Astrocyte (in vitro differentiated cells and primary cell): ENCODE results near the gene PKDCC. TPM values are rescaled to one million over a fixed set of nuclear protein-coding genes. Genes with fewer than 3 reads are reported as not detected.

Source experiments
- DNase-seq: peaks from one replicate; pipeline ENCODE4 v3.0.0-alpha.2; 2010; ENCODE audit warnings: low read depth
- FAIRE-seq: peaks from 2 replicates; lab custom pipeline; 2011; peaks lifted over from hg19 to GRCh38; lab: Jason Lieb, UNC
- H2AFZ ChIP-seq: 2 replicates; pipeline ENCODE4 v1.6.0; 2012; ENCODE audit warnings: low read depth, low read length, inconsistent platforms
- H3K27ac ChIP-seq: 2 replicates; pipeline ENCODE4 v1.5.1; 2011; ENCODE audit warnings: low read depth, low read length, inconsistent platforms
- H3K27me3 ChIP-seq: 2 replicates; pipeline ENCODE4 v1.6.0; 2011; ENCODE audit warnings: low read length, inconsistent platforms; ENCODE audit not compliant: insufficient read depth
- H3K36me3 ChIP-seq: 2 replicates; pipeline ENCODE4 v1.5.1; 2011; ENCODE audit warnings: low read length, inconsistent platforms; ENCODE audit not compliant: insufficient read depth
- H3K4me1 ChIP-seq: 2 replicates; pipeline ENCODE4 v1.5.1; 2011; ENCODE audit warnings: low read length, inconsistent platforms; ENCODE audit not compliant: insufficient read depth
- H3K4me2 ChIP-seq: 2 replicates; pipeline ENCODE4 v1.6.0; 2012; ENCODE audit warnings: low read length, inconsistent platforms
- H3K4me3 ChIP-seq: 2 replicates; pipeline ENCODE4 v1.5.1; 2011; ENCODE audit warnings: low read depth, mild to moderate bottlenecking, low read length, inconsistent platforms; ENCODE audit not compliant: insufficient read depth
- H3K79me2 ChIP-seq: 2 replicates; pipeline ENCODE4 v1.6.0; 2012; ENCODE audit warnings: mild to moderate bottlenecking, low read length, inconsistent platforms; ENCODE audit not compliant: insufficient read depth
- H3K9ac ChIP-seq: 2 replicates; pipeline ENCODE4 v1.6.0; 2012; ENCODE audit warnings: mild to moderate bottlenecking, low read length, inconsistent platforms
- H3K9me3 ChIP-seq: 2 replicates; pipeline ENCODE4 v1.5.1; 2012; ENCODE audit warnings: low read depth, mild to moderate bottlenecking, low read length, inconsistent platforms; ENCODE audit not compliant: insufficient read depth
- H4K20me1 ChIP-seq: 2 replicates; pipeline ENCODE4 v1.6.0; 2012; ENCODE audit warnings: low read length, inconsistent platforms; ENCODE audit not compliant: insufficient read depth
- H3K27ac Mint-ChIP-seq: one replicate; pipeline ENCODE4 v1.8.0; 2021; ENCODE audit warnings: mild to moderate bottlenecking, mixed read lengths; ENCODE audit not compliant: unreplicated experiment
- H3K27me3 Mint-ChIP-seq: one replicate; pipeline ENCODE4 v1.8.0; 2021; ENCODE audit warnings: low read depth, mixed read lengths; ENCODE audit not compliant: unreplicated experiment
- H3K36me3 Mint-ChIP-seq: one replicate; pipeline ENCODE4 v1.8.0; 2021; ENCODE audit warnings: low read depth, mixed read lengths; ENCODE audit not compliant: unreplicated experiment
- H3K4me1 Mint-ChIP-seq: one replicate; pipeline ENCODE4 v1.8.0; 2021; ENCODE audit warnings: low read depth, mixed read lengths; ENCODE audit not compliant: unreplicated experiment
- H3K4me3 Mint-ChIP-seq: one replicate; pipeline ENCODE4 v1.8.0; 2021; ENCODE audit warnings: mild to moderate bottlenecking, moderate library complexity, mixed read lengths; ENCODE audit not compliant: unreplicated experiment
- H3K9me3 Mint-ChIP-seq: one replicate; pipeline ENCODE4 v1.8.0; 2021; ENCODE audit warnings: mild to moderate bottlenecking, mixed read lengths; ENCODE audit not compliant: unreplicated experiment
- CTCF ChIP-seq: IDR thresholded peaks from 2 replicates; pipeline ENCODE4 v1.5.1; 2011; ENCODE audit warnings: low read depth, mild to moderate bottlenecking, inconsistent platforms, low read length, moderate library complexity; ENCODE audit not compliant: insufficient read depth
- EZH2 ChIP-seq: IDR thresholded peaks from 2 replicates; pipeline ENCODE4 v1.6.1; 2012; ENCODE audit warnings: mild to moderate bottlenecking, low read length, inconsistent platforms; ENCODE audit not compliant: insufficient read depth
- total RNA-seq: library from RNA; stranded (reverse); gene quantifications from 2 replicates; pipeline ENCODE4 v1.2.1, GENCODE V29; 2021

The PKDCC gene
- total RNA-seq, 1 donor from 2014 or later, result 6.9 TPM

DNA sequence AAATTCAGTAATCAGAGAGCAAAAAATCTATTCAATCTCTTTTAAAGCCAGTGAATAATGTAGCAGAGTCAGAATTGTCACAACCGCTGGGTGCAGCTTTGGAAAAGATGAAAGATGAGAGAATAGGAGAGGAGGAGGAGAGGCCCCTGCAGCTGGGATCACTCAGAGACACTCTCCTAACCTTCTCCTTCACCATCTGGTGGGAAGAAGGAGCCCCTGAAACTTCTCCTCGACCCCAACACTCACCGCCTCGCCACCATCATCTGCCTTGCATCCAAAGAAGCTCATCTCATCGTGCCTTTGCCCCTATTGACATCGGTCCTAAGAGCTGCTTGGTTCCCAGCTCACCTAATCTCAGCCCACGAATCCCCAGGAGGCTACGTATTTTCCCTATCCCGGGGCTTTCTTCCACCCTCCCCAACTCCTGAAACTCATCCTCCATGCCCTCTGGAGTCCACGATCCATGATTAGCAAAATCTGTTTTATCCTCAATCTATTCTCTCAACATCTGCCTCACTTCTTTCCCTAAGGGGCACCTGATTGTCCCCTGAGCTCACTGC is 58.5 kb downstream of the PKDCC start:
- no peaks in the 10 kb centered on the region for H3K79me2 ChIP-seq
- no peak overlapping the region for H3K4me2 ChIP-seq
- Mint-ChIP-seq H3K9me3 (peaks cover 2% of the 10 kb centered on the region), H3K4me3 (no peak overlapping the region), H3K36me3 (peaks cover 3% of the 10 kb centered on the region), H3K27ac (no peak overlapping the region), H3K27me3 (no peaks in the 10 kb centered on the region), H3K4me1 (peaks cover 22% of the 10 kb centered on the region)
- DNase-seq (no peak), FAIRE-seq (no peak)
- H4K20me1 ChIP-seq, result no peaks in the 10 kb centered on the region
- H3K36me3 ChIP-seq, result no peaks in the 10 kb centered on the region
- H3K27me3 ChIP-seq, result no peaks in the 10 kb centered on the region
- no peak overlapping the region for H3K9ac ChIP-seq
- no peak overlapping the region for H3K4me3 ChIP-seq
- no peak overlapping the region for H3K27ac ChIP-seq
- TF ChIP-seq EZH2 (no peak), CTCF (no peak)
- H3K9me3 ChIP-seq, result no peaks in the 10 kb centered on the region
- H3K4me1 ChIP-seq, result peaks cover 9% of the 10 kb centered on the region
- no peak overlapping the region for H2AFZ ChIP-seq

DNA sequence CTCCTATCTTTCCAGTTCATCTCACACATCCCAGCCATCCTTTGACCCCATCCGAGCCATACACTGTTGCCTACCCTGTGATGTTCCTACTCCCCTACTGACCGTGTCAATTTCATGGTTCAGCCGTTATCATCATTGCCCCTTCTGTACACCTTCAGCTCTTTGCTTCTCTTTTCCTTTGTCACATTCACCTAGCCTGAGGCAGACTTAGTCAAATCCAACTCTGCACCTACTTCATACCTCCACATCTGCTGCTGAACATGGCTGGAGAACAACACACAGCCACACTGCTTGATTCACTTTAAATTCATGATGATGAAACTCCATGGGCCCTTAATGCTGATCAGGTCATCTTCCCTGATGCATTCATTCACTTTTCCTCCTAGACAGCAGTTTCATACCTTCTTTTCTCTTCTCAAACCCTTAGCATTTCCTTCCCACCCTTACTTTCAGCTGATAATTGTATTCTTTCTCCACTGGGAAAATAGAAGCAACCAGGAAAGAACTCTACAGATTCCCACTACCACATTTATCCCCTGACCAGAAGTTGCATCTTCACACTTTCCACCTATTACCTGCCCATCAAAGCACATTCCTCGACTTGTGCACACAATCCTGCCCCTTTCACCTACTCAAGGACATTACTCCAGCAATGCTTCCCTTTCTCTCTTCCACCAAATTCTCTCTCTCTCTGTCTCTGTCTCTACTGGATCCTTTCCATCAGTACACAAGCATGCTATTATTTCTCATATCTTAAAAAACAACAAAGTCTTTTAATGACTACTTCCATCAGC is 59.6 kb downstream of the PKDCC start:
- H3K9me3 ChIP-seq, result no peaks in the 10 kb centered on the region
- no peak overlapping the region for H2AFZ ChIP-seq
- H3K27me3 Mint-ChIP-seq, result no peaks in the 10 kb centered on the region
- H3K27me3 ChIP-seq, result no peaks in the 10 kb centered on the region
- TF ChIP-seq CTCF, result no peak
- no peak for TF ChIP-seq EZH2
- no peak for FAIRE-seq
- H3K36me3 ChIP-seq, result no peaks in the 10 kb centered on the region
- DNase-seq, result no peak
- no peaks in the 10 kb centered on the region for H3K9me3 Mint-ChIP-seq
- H3K4me3 Mint-ChIP-seq, result no peak overlapping the region
- H3K4me2 ChIP-seq, result no peak overlapping the region
- H3K4me1 ChIP-seq, result no peaks in the 10 kb centered on the region
- no peaks in the 10 kb centered on the region for H3K36me3 Mint-ChIP-seq
- no peak overlapping the region for H3K27ac ChIP-seq
- H3K4me3 ChIP-seq, result no peak overlapping the region
- no peaks in the 10 kb centered on the region for H4K20me1 ChIP-seq
- H3K4me1 Mint-ChIP-seq, result peaks cover 18% of the 10 kb centered on the region
- no peak overlapping the region for H3K27ac Mint-ChIP-seq
- no peaks in the 10 kb centered on the region for H3K79me2 ChIP-seq
- H3K9ac ChIP-seq, result no peak overlapping the region

Other genes with a start within 250 kb of the PKDCC start
- 68.2 and 71.9 TPM in 2 replicates for gene EML4, start 121.3 kb downstream of the PKDCC start, total RNA-seq